HG03442 (cell line): ENCODE results near the gene CCR6.
"Not testable (repeated sequence)": the region's sequence is repeated elsewhere in the genome, so short reads cannot be mapped to it uniquely, and the experiment has no call there.

Source experiments
- ATAC-seq: cut with Tn5 transposase; IDR thresholded peaks from one replicate; pipeline ENCODE4 v1.9.1; 2021; ENCODE audit warnings: mild to moderate bottlenecking, moderate library complexity; ENCODE audit not compliant: unreplicated experiment

The CCR6 gene

GRCh38 chr6:167165858-167166471 is 43.1 kb downstream of the CCR6 start:
- no peak for ATAC-seq

DNA sequence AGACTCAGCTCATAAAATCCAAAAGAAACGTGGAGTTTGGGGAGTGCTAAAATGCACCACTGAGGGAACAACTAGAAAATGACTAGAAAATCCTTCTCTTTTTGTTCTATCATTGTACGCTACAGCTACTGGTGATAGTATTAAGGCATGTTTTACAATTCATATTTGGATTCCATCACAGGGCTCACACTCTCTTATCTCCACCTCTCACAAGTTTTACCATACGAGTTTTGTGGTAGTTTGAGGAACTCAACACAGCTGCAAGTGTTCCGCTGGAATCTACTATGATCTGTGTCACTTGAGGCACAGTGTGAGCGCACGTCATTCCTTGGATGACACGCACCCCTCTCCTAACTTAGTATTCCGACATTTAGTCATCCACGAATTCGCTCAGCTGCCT is 44.8 kb downstream of the CCR6 start:
- not testable (repeated sequence) for ATAC-seq

DNA sequence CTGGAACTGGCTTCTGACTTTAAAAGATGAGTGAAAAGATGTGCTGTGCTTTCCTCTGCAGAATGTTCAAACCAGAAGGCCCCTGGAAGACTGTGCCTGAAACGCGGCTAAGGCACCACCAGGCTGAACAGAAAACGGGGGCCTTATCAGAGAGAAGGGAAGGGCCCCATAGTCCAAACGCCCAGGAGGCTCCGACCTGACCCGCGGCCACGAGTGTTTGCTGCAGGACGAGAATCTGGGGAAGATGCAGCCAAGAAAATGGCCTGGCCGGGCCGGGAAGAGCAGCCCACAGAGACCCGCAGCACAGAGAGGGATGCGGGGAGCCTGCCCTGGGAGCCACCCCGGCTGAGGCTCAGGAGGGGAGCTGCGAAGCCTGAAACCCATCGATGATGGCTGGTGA is 45.4 kb downstream of the CCR6 start:
- ATAC-seq: not testable (repeated sequence)

DNA sequence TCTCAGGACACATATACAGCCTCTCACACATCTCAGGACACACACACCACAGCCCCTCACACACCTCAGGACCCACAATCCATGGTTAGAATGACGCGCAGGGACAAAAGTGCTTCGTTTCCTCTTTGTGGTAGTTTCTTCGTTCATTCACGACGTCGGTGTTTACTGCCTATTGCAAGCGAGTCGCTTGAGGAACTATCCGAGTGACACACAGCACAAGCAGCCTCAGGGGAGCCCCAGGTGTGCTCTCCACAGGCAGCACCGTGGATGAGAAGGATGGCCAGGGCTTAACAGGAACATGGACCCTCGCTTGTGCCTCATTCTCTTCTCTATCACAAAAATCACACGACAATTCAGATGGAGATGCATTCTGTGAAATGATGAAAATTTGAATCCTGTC is 47.0 kb downstream of the CCR6 start:
- ATAC-seq: not testable (repeated sequence)

DNA sequence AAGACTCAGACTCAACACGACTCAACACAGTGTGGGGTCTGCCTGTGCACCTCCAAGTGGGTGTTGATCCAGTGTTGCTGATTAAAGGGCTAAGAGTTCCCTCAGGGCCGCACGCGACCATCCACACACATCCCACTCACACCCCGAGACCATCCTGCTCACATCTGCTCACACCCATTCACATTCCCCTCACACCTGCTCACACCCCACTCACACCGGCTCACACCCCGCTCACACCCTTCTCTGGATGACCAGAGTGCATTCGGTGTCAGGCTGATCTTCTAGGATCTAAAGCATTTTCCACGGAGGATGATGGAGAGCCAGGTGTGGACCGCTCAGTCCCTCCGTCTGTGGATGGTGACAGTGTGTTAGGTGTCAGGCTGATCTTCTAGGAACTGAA is 48.4 kb downstream of the CCR6 start:
- not testable (repeated sequence) for ATAC-seq

DNA sequence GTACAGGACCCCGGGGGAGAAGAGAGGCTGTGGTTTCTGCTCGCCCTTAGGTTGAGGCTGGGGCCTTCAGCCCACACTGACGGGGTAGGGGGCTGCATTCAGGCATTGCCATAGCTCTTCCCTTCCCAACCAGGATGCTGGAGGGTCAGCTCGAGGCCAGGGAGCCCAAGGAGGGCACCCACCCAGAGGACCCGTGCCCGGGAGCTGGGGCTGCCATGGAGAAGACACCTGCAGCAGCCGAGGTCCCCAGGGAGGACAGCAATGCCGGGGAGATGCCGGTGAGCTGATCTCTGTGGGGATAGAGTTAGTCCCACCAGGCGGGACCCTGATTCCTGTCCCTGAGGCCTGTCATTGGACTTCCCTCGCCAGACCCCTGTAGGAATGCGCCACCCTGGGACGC is 49.1 kb downstream of the CCR6 start:
- not testable (repeated sequence) for ATAC-seq

DNA sequence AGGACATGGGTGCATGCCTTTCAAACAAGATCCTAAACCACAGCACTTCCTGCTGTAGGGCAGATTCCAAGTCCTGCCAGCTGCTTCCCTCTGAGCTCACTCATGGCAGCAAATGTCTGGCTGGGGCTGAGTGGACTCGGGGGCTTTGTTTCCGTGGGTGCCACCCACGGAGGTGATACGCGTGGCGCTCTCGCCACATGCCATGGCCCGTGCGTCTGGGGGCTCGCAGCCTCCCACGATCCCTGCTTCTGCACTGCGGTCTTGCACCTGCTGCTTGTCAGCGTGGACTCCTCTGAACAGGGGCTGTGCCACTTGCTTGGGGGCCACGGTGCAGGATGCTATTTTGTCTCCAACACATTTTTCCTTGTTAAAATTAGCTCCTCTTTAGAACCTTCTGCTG is 54.4 kb downstream of the CCR6 start:
- not testable (repeated sequence) for ATAC-seq

DNA sequence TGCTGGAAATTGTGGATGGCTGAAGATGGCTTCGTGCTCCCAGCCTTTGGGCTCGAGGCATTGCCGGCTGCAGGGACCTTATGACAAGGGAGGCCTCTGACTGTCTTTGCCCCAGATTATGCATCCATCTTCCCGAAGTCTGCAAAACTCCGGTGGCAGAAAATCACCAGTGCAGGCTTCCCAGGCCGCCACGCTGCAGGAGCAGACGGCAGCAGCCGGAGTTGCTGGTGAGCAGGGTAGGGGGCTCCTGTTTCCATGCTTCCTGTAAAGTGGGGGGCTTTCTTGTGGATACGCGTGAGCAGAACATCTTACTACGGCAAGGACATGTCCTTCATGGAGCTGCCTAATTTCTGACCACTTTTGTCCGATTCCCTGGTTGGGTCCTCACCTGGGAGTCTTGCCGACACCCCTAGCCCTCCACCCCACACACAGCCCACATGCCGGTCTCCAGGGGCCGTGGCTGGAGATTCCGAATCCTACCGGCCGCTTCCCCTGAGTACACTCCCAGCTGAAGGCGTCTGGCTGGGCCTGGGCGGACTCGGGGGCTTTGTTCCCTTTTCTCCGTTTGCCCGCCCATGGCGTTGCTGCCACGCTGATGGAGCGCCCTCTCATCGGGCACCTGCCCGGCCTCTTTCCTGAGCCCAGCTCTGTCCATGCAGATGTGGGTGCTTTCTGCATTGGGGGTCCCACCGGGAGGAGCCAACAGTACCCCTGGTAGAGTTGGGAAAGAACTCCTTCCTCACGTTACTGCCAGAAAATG is 56.2 kb downstream of the CCR6 start:
- not testable (repeated sequence) for ATAC-seq

GRCh38 chr6:167180086-167180485 is 57.2 kb downstream of the CCR6 start:
- ATAC-seq: not testable (repeated sequence)

- ATAC-seq: not testable (repeated sequence)
Observed at GRCh38 chr6:167181351-167181750, 58.5 kb downstream of the CCR6 start.

DNA sequence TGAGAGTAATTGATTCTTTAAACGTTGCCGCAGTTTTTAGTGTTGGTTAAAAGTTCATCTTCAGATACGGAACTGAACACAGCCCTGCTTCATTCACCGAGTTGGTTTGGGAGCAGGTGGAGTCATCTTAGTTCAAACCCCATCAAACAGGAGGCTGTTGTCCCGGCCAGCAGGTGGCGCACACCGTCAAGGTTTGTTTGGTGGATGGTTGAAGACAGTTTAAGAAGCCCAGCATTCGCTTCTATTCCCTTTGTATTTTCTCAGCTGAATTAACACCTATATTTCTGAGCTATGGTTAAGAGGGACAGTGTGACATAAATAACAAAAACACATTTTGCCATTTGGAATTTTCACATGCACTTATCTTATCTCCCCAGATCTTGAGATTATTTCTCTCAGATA is 60.0 kb downstream of the CCR6 start:
- ATAC-seq: peak; percentile 68

DNA sequence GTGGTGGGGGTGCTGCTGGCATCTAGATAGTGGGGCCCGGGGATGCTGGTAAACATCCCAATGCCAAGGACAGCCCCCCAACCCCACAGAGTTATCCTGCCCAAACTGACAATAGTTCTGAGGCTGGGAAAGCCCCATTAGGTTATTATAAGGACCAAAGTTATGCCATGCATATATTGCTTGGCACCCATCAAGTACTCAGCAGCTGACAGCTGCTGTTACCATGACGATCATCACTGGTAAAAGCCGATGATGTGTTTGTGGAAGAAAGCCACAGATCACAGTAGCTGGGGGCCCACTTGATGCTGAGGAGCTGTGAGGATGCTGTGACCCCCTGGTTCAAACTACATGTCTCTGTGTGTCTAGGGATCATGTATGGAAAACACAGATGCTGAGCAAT is 62.2 kb downstream of the CCR6 start:
- not testable (repeated sequence) for ATAC-seq

GRCh38 chr6:167187275-167187674 is 64.4 kb downstream of the CCR6 start:
- ATAC-seq: not testable (repeated sequence)
